Spinal cord (tissue), 10 donors: ENCODE results near the gene SOS1. TPM values are rescaled to one million over a fixed set of nuclear protein-coding genes. Genes with fewer than 3 reads are reported as not detected.
"Not testable (repeated sequence)": the region's sequence is repeated elsewhere in the genome, so short reads cannot be mapped to it uniquely, and the experiment has no call there.

Source experiments
- DNase-seq, 6 donors: peaks; one replicate each; pipeline versions ENCODE4 v3.0.0 to v3.0.0-alpha.2; 2013 to 2015; ENCODE audit warnings: low spot score in 6 of 6, low read depth in 4 of 6
- H3K27ac ChIP-seq: one replicate; pipeline ENCODE4 v1.5.1; 2013; ENCODE audit warnings: low read depth, low read length, control low read depth
- H3K27me3 ChIP-seq: one replicate; pipeline ENCODE4 v1.6.1; 2013; ENCODE audit warnings: low read length; ENCODE audit not compliant: control insufficient read depth, insufficient read depth
- H3K36me3 ChIP-seq: one replicate; pipeline ENCODE4 v1.6.1; 2013; ENCODE audit warnings: low read length; ENCODE audit not compliant: control insufficient read depth, insufficient read depth
- H3K4me1 ChIP-seq: one replicate; pipeline ENCODE4 v1.6.1; 2013; ENCODE audit warnings: low read length; ENCODE audit not compliant: control insufficient read depth, insufficient read depth
- H3K4me3 ChIP-seq: one replicate; pipeline ENCODE4 v1.5.1; 2013; ENCODE audit warnings: low read depth, low read length, control low read depth
- H3K9me3 ChIP-seq: one replicate; pipeline ENCODE4 v1.6.1; 2013; ENCODE audit warnings: low read length; ENCODE audit not compliant: control insufficient read depth, insufficient read depth
- WGBS: methylation state at CpG from one replicate; pipeline ENCODE4 v1.1.5; 2013; ENCODE audit warnings: missing lambda C conversion rate; ENCODE audit not compliant: insufficient coverage; 5-methylcytosine and 5-hydroxymethylcytosine counted together
- long read RNA-seq, 4 donors: transcript quantifications; one replicate each; lab custom pipeline, GENCODE V29; 2026
- polyA plus RNA-seq, 2 donors: library from polyadenylated mRNA; unstranded; fragments of 120-200 nt; gene quantifications; one replicate each; pipeline ENCODE4 v1.2.1, GENCODE V29; 2013; ENCODE audit not compliant: insufficient read length in 2 of 2
- total RNA-seq, 2 donors: library from RNA; depleted of rRNA in 1 of 2; stranded (reverse); fragments of 120-200 nt in 1 of 2; fragments of >200 nt in 1 of 2; gene quantifications; one replicate each; pipeline versions ENCODE4 v1.2.3 to v1.2.4, GENCODE V29; 2013 to 2014
- donor health status: healthy.

The SOS1 gene
- total RNA-seq (10 to 100 TPM; 35.0 to 61.4 TPM), polyA plus RNA-seq (10 to 100 TPM; 29.8 to 36.7 TPM)
- long read RNA-seq, donor 1, full-length matches to known transcripts, result 3 of 3 reads
- long read RNA-seq, donor 1, partial matches to known transcripts, result 0 of 3 reads
- long read RNA-seq, donor 1, other reads (novel, unspliced or antisense), result 0 of 3 reads
- long read RNA-seq, donor 2, partial matches to known transcripts, result 12 of 15 reads
- long read RNA-seq, donor 2, other reads (novel, unspliced or antisense), result 0 of 15 reads
- long read RNA-seq, donor 3, partial matches to known transcripts, result 0 of 2 reads
- long read RNA-seq, donor 3, other reads (novel, unspliced or antisense), result 0 of 2 reads
- long read RNA-seq, donor 4, partial matches to known transcripts, result 0 of 3 reads
- long read RNA-seq, donor 4, other reads (novel, unspliced or antisense), result 0 of 3 reads

DNA sequence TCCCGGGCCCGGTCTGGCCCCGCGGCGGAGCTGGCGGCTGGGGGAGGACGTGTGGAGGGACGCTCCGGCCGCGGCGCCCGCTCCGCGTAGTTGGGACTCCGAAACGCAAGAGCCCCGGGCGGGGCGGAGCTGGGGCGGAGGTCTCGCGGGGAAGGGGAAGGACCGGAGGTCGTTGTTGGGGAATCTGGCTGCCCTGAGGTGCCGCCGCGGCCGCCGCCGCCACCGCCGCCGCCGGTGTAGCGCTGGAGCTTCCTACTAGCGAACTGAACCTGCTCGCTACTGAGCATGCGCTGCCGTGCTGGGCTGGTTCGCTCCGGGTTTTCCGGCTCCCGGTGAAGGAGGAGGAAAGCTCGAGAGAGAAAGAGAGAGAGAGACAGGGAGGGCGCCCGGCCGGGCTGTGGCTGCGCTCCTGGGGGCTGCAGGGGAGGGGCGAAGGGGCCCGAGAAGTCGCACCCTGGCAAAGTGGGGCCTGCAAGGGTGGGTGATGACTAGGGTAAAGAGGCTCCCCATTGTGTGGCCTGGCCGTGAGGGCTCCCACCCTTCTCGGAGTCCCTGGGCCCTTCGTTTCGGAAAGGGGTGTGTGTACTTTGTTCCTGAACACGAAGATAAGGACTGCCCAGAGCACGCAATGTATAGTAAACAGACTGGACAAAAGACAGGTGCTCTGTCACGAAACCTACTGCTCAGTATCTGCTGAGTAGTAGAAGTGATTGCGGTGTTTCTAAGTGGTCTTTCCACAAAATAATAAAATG is at the start of gene SOS1:
SOS1 (minus strand) TSS at position 281 of the 752 bp plus-strand sequence. CDS start 629 bp downstream, outside the sequence.
- Histone ChIP-seq H3K27ac (peak within 1 kb of the TSS; percentile 99), H3K4me1 (peaks cover 17% of the 10 kb centered on the region), H3K4me3 (peak within 1 kb of the TSS; percentile 88), H3K27me3 (no peaks in the 10 kb centered on the region), H3K36me3 (peaks cover 3% of the 10 kb centered on the region), H3K9me3 (no peaks in the 10 kb centered on the region)
- WGBS, result 0% methylated on average over 50 of the region's 60 CpGs
- DNase-seq, result peak; percentile 84 to 99 (median 90)

DNA sequence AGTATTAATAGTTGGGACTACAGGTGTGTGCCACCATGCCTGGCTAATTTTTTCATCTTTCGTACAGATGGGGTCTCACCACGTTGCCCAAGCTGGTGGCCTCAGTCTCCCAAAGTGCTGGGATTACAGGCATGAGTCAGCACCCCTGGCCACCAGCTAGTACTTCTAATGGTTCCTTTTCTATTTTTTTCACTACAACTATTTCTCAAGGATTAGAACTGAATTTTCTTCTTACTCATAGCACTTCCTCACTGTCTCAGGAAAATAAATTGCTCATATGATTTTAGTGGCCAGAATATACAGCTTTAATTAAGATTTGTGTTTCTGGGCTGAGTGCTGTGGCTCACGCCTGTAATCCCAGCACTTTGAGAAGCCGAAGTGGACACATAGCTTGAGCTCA is 43.2 kb upstream of the SOS1 start:
- no peaks in the 10 kb centered on the region for H3K27me3 ChIP-seq
- DNase-seq, result no peak
- no peaks in the 10 kb centered on the region for H3K9me3 ChIP-seq
- 92% methylated on average over 4 of the region's 4 CpGs for WGBS
- H3K4me3 ChIP-seq, result no peak overlapping the region
- no peaks in the 10 kb centered on the region for H3K4me1 ChIP-seq
- no peak overlapping the region for H3K27ac ChIP-seq
- no peaks in the 10 kb centered on the region for H3K36me3 ChIP-seq

DNA sequence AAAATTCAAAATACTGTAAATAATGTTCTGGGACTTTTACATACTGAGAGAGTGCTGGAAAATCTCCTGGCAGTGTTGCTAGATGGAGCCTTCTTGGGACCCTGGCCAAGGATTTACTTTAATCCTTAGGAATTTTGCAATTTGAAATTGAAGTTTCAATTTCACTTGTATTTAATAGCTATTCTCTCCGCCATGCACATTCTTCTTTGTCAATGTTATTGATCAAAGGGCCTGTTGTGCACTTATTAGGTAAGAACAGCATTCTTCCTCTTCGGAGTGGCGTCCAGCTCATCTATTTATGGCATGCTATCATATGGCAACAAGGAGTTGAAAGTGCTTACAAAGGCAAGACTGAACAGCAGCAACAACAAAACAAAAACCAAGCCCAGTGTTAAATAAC is 40.1 kb upstream of the SOS1 start:
- WGBS, result no CpG with 5 or more reads among the region's 3 CpGs
- peak in 2 of 6 donors; percentile 12 to 24 for DNase-seq
- H3K4me1 ChIP-seq, result no peaks in the 10 kb centered on the region
- no peaks in the 10 kb centered on the region for H3K9me3 ChIP-seq
- H3K36me3 ChIP-seq, result no peaks in the 10 kb centered on the region
- H3K4me3 ChIP-seq, result no peak overlapping the region
- H3K27ac ChIP-seq, result no peak overlapping the region
- no peaks in the 10 kb centered on the region for H3K27me3 ChIP-seq

DNA sequence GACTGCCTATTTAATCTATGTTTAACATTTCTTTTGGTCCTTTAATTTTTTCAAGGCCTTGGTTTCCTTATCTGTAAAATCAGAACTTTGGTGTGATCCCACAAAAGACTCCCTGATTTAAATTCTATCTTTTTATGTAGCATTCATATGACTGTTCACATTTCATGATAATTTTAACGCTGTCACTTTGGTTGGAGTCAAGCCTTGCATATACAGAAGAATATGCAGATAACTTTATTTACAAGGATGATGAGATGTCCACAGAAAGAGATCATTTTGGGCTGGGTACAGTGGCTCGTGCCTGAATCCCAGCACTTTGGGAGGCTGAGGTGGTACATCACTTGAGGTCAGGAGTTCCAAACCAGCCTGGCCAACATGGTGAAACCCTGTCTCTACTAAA is 38.4 kb upstream of the SOS1 start:
- 100% methylated on average over 1 of the region's 2 CpGs for WGBS
- Histone ChIP-seq H3K36me3 (no peaks in the 10 kb centered on the region), H3K9me3 (no peaks in the 10 kb centered on the region), H3K4me3 (no peak overlapping the region), H3K27ac (no peak overlapping the region), H3K4me1 (no peaks in the 10 kb centered on the region), H3K27me3 (no peaks in the 10 kb centered on the region)
- no peak for DNase-seq

DNA sequence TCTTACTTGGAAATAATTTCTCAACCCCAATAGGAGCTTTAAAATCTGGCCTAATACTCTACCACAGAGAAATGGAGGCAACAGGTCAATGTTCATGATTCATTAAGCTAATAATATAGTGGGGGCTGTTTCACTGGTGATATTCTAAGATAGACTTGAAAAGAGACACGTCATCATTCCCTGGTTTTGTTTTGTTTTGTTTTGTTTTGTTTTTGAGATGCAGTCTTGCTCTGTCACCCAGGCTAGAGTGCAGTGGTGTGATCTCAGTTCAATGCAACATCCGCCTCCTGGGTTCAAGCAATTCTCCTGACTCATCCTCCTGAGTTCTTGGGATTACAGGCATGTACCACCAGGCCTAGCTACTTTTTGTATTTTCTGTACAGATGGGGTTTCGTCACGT is 37.5 kb upstream of the SOS1 start:
- H3K4me1 ChIP-seq, result no peaks in the 10 kb centered on the region
- no peaks in the 10 kb centered on the region for H3K36me3 ChIP-seq
- no peaks in the 10 kb centered on the region for H3K27me3 ChIP-seq
- no peaks in the 10 kb centered on the region for H3K9me3 ChIP-seq
- DNase-seq, result no peak
- whole genome bisulfite sequencing, result 89% methylated on average over 3 of the region's 4 CpGs
- H3K27ac ChIP-seq, result no peak overlapping the region
- no peak overlapping the region for H3K4me3 ChIP-seq

DNA sequence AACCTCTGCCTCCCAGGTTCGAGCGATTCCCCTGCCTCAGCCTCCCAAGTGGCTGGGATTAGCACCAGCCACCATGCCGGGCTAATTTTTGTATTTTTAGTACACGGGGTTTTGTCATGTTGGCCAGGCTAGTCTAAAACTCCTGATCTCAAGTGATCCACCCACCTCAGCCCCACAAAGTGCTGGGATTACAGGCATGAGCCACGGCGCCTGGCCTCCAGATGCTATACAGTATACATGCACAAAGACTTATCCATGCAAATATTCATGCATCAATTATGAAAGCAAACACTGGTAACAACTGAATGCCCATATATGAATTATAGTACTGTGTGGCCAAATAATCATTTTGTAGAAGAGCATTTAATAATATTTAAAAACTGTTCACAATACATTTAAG is 36.0 kb upstream of the SOS1 start:
- no peak for DNase-seq
- 67% methylated on average over 1 of the region's 6 CpGs for WGBS
- no peaks in the 10 kb centered on the region for H3K27me3 ChIP-seq

DNA sequence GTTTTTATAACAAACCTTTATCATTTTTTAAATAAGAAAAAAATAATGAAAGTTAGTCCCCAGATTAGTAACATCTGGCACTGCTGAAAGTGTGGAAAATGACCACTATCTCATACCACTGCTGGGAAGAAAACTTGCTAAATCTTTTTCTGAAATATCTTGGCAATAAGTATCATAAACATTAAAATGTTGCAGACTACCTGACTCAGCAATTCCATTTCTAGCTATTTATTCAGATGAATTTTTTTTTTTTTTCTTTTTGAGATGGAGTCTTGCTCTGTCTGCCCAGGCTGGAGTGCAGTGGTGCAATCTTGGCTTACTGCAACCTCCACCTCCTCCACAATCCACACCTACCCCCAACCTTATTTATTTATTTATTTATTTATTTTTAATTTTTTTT is 35.3 kb upstream of the SOS1 start:
- no peaks in the 10 kb centered on the region for H3K4me1 ChIP-seq
- no peak overlapping the region for H3K4me3 ChIP-seq
- no peaks in the 10 kb centered on the region for H3K36me3 ChIP-seq
- DNase-seq, result no peak
- no peaks in the 10 kb centered on the region for H3K9me3 ChIP-seq
- no peaks in the 10 kb centered on the region for H3K27me3 ChIP-seq
- no peak overlapping the region for H3K27ac ChIP-seq

More for the DNA sequence above, 36.0 kb upstream of the SOS1 start:
- no peak overlapping the region for H3K4me3 ChIP-seq
- H3K36me3 ChIP-seq, result no peaks in the 10 kb centered on the region
- H3K9me3 ChIP-seq, result no peaks in the 10 kb centered on the region
- no peaks in the 10 kb centered on the region for H3K4me1 ChIP-seq
- H3K27ac ChIP-seq, result no peak overlapping the region

DNA sequence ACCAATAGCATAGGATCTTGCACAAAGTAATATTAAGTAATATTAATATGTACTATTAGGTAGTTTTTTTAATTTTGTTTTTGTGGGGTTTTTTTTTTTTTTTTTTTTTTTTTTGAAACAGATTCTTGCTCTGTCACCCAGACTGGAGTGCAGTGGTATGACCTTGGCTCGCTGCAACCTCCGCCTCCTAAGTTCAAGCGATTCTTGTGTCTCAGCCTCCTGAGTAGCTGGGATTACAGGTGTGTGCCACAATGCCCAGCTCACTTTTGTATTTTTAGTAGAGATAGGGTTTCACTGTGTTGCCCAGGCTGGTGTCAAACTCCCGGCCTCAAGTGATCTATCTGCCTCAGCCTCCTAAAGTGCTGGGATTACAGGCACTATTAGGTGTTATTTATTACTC is 34.7 kb upstream of the SOS1 start:
- H3K36me3 ChIP-seq, H3K4me3 ChIP-seq, H3K27ac ChIP-seq, H3K9me3 ChIP-seq, H3K4me1 ChIP-seq, DNase-seq, H3K27me3 ChIP-seq: not testable (repeated sequence)
- 96% methylated on average over 3 of the region's 4 CpGs for WGBS

DNA sequence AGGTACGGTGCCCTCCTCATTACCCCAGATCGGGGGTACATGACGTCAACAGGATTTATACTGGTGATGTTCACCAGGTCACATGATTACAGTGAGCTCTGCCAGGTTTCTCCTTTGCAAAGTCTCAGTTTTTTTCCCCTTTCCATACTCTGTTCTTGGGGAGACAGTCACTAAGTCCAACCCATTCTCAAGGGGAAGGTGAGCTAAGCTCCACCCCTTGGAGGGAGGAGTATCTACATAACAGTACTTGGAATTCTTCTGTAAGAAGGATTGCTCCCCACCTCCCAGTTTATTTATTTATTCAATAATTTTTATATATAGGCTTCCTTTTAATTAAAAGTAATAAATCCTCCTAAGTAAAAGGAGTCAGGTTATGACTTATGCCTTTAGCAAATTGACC is 34.1 kb upstream of the SOS1 start:
- H3K36me3 ChIP-seq, result no peaks in the 10 kb centered on the region
- no peak overlapping the region for H3K27ac ChIP-seq
- no peaks in the 10 kb centered on the region for H3K4me1 ChIP-seq
- H3K27me3 ChIP-seq, result no peaks in the 10 kb centered on the region
- 95% methylated on average over 3 of the region's 3 CpGs for WGBS
- no peak overlapping the region for H3K4me3 ChIP-seq
- no peaks in the 10 kb centered on the region for H3K9me3 ChIP-seq
- DNase-seq, result no peak

DNA sequence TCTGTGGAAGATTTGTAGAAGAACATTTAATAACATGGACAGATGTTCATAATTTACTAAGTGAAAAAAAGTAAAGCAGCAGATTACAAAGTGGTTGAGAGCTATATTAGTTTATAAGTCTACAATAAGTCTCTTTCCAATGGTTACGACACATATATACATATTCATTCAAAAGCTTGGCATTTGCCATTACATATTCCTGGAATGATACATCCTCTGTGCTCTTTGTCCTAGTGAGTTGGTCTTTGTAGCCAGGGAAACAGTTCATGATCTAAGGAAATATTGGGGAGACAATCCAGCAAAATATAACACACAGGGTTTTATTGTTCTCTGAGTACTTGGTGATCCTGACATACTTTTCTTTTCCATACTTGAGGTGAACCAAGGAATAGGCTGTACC is 32.5 kb upstream of the SOS1 start:
- no peak overlapping the region for H3K4me3 ChIP-seq
- H3K9me3 ChIP-seq, result no peaks in the 10 kb centered on the region
- no peak overlapping the region for H3K27ac ChIP-seq
- no peaks in the 10 kb centered on the region for H3K4me1 ChIP-seq
- no peak for DNase-seq
- H3K36me3 ChIP-seq, result no peaks in the 10 kb centered on the region
- WGBS, result no CpG with 5 or more reads among the region's 1 CpG
- H3K27me3 ChIP-seq, result no peaks in the 10 kb centered on the region
